ENCODE data around the gene TBCA.

Gene TBCA

GRCh38 chr5:77775790-77776553, at the start of gene TBCA:
TSS of gene TBCA (minus strand) at chr5:77776339. CDS start at chr5:77776257, 82 bp downstream.
- DNase-seq (ENCODE audit: low read depth): peak; percentile 70

- DNase-seq (ENCODE audit: low read depth): no peak
These were observed 48.8 kb upstream of the TBCA start for GRCh38 chr5:77824981-77825380.

- no peak for DNase-seq (ENCODE audit: low read depth)
These were observed 40.5 kb upstream of the TBCA start for GRCh38 chr5:77816686-77817085.

GRCh38 chr5:77812926-77813589, 36.9 kb upstream of the TBCA start:
- DNase-seq (ENCODE audit: low read depth): no peak

GRCh38 chr5:77806213-77806843, 30.2 kb upstream of the TBCA start:
- DNase-seq (ENCODE audit: low read depth): no peak

GRCh38 chr5:77798456-77798855, 22.3 kb upstream of the TBCA start:
- DNase-seq (ENCODE audit: low read depth): no peak

GRCh38 chr5:77797136-77797535, 21.0 kb upstream of the TBCA start:
- no peak for DNase-seq (ENCODE audit: low read depth)

- no peak for DNase-seq (ENCODE audit: low read depth)
These were observed 19.7 kb upstream of the TBCA start for GRCh38 chr5:77795846-77796245.

- DNase-seq (ENCODE audit: low read depth): no peak
These were observed 19.1 kb upstream of the TBCA start for GRCh38 chr5:77795268-77795667.

- no peak for DNase-seq (ENCODE audit: low read depth)
These were observed 15.8 kb upstream of the TBCA start for GRCh38 chr5:77791926-77792325.

GRCh38 chr5:77791356-77791755, 15.2 kb upstream of the TBCA start:
- DNase-seq (ENCODE audit: low read depth): no peak

- DNase-seq (ENCODE audit: low read depth): no peak
These were observed 9.1 kb upstream of the TBCA start for GRCh38 chr5:77785229-77785628.

- no peak for DNase-seq (ENCODE audit: low read depth)
These were observed 8.6 kb upstream of the TBCA start for GRCh38 chr5:77784735-77785134.

GRCh38 chr5:77781076-77781475, 4.9 kb upstream of the TBCA start:
- no peak for DNase-seq (ENCODE audit: low read depth)

- no peak for DNase-seq (ENCODE audit: low read depth)
These were observed 2.8 kb upstream of the TBCA start for GRCh38 chr5:77778881-77779438.

- no peak for DNase-seq (ENCODE audit: low read depth)
These were observed 2.3 kb upstream of the TBCA start for GRCh38 chr5:77778398-77778797.

- DNase-seq (ENCODE audit: low read depth): no peak
These were observed 1.8 kb upstream of the TBCA start for GRCh38 chr5:77777911-77778310.

GRCh38 chr5:77777281-77777892, 1.2 kb upstream of the TBCA start:
- no peak for DNase-seq (ENCODE audit: low read depth)

GRCh38 chr5:77776554-77777206, 541 bp upstream of the TBCA start:
- no peak for DNase-seq (ENCODE audit: low read depth)

- no peak for DNase-seq (ENCODE audit: low read depth)
These were observed 954 bp downstream of the TBCA start for GRCh38 chr5:77774981-77775789.

GRCh38 chr5:77773734-77774280, 2.3 kb downstream of the TBCA start:
- no peak for DNase-seq (ENCODE audit: low read depth)
